CD4-positive, alpha-beta memory T cell (primary cell): ENCODE data around the gene MAPKAPK2. TPM values are rescaled to one million over a fixed set of nuclear protein-coding genes. Genes with fewer than 3 reads are reported as not detected.

ENCODE experiments used
- CTCF ChIA-PET: fragments of 350-600 bp; sonication (Branson Sonifier 250); formaldehyde crosslinking; loops from one replicate; lab custom pipeline; 2021; ENCODE audit warnings: inconsistent platforms; ENCODE audit not compliant: partially characterized antibody; lab: Charles Lee
- POLR2A ChIA-PET: fragments of 350-600 bp; sonication (Branson Sonifier 250); formaldehyde crosslinking; loops from one replicate; lab custom pipeline; 2021; ENCODE audit not compliant: partially characterized antibody; lab: Charles Lee
- DNase-seq, 5 donors: peaks; one replicate each; pipeline versions ENCODE4 v3.0.0 to v3.0.0-alpha.2; 2020 to 2022; ENCODE audit warnings: mixed read lengths in 1 of 5
- H3K27ac ChIP-seq: one replicate; pipeline ENCODE4 v1.7.0; 2013; ENCODE audit warnings: low read depth, low read length
- H3K27me3 ChIP-seq: 2 replicates; pipeline ENCODE4 v1.7.0; 2013; ENCODE audit warnings: mild to moderate bottlenecking, low read length, moderate library complexity; ENCODE audit not compliant: insufficient read depth
- H3K36me3 ChIP-seq: 2 replicates; pipeline ENCODE4 v1.7.0; 2013; ENCODE audit warnings: mild to moderate bottlenecking, low read length, moderate library complexity; ENCODE audit not compliant: insufficient read depth
- H3K4me1 ChIP-seq: 2 replicates; pipeline ENCODE4 v1.7.0; 2013; ENCODE audit warnings: mild to moderate bottlenecking, low read length, moderate library complexity; ENCODE audit not compliant: insufficient read depth
- H3K4me3 ChIP-seq, 2 donors: one replicate each; pipeline ENCODE4 v1.7.0; 2013; ENCODE audit warnings: low read length in 2 of 2, mild to moderate bottlenecking in 1 of 2
- H3K9me3 ChIP-seq, 2 donors: one replicate each; pipeline ENCODE4 v1.7.0; 2013; ENCODE audit warnings: low read length in 2 of 2, control low read depth in 1 of 2; ENCODE audit not compliant: control insufficient read depth in 1 of 2
- H3K27ac Mint-ChIP-seq, 7 donors: one replicate each; pipeline ENCODE4 v1.8.0; 2020 to 2021; ENCODE audit warnings: mixed read lengths in 7 of 7, mild to moderate bottlenecking in 6 of 7, inconsistent platforms in 3 of 7, moderate library complexity in 3 of 7
- H3K27me3 Mint-ChIP-seq, 2 donors: one replicate each; pipeline ENCODE4 v1.8.0; 2020 to 2021; ENCODE audit warnings: mixed read lengths in 2 of 2
- H3K36me3 Mint-ChIP-seq, 2 donors: one replicate each; pipeline ENCODE4 v1.8.0; 2020 to 2021; ENCODE audit warnings: mixed read lengths in 2 of 2, inconsistent platforms in 1 of 2, mild to moderate bottlenecking in 1 of 2
- H3K4me1 Mint-ChIP-seq, 4 donors: one replicate each; pipeline ENCODE4 v1.8.0; 2020 to 2021; ENCODE audit warnings: mixed read lengths in 4 of 4, mild to moderate bottlenecking in 1 of 4
- H3K4me3 Mint-ChIP-seq, 8 donors: one replicate each; pipeline ENCODE4 v1.8.0; 2020 to 2021; ENCODE audit warnings: mixed read lengths in 8 of 8, mild to moderate bottlenecking in 7 of 8, moderate library complexity in 6 of 8, inconsistent platforms in 3 of 8
- H3K9me3 Mint-ChIP-seq, 8 donors: one replicate each; pipeline ENCODE4 v1.8.0; 2020 to 2021; ENCODE audit warnings: mixed read lengths in 8 of 8, mild to moderate bottlenecking in 5 of 8, inconsistent platforms in 3 of 8, moderate library complexity in 1 of 8
- intact Hi-C: fragments of 100-400 bp; cut with micrococcal nuclease; formaldehyde crosslinking; loops from one replicate; pipeline ENCODE4 v1.15.1; 2023
- polyA plus RNA-seq, 2 donors: library from polyadenylated mRNA; unstranded; fragments of 300-500 nt; fragmentation: Illumina TruSeq; gene quantifications; one replicate each; pipeline ENCODE4 v1.2.3, GENCODE V29; 2021
- total RNA-seq, 2 experiments: library from RNA; stranded (reverse); gene quantifications; one replicate each; pipeline ENCODE4 v1.2.3, GENCODE V29; 2021

MAPKAPK2 gene
- total and polyA plus RNA-seq, 4 experiments from 2014 or later: 1.3 to 72.8 (median 37.8) TPM

GRCh38 chr1:206653715-206654459 is 30.8 kb upstream of the MAPKAPK2 start:
- H3K27ac Mint-ChIP-seq: no peak overlapping the region
- peaks cover 0 to 2% (median 1%) of the 10 kb centered on the region in 4 donors for H3K4me1 Mint-ChIP-seq
- H3K27me3 Mint-ChIP-seq: peaks cover 9 to 17% of the 10 kb centered on the region in 2 donors
- ChIA-PET CTCF (interaction anchor here (1.1 to 3.0 kb wide), 4 partner anchors 10 to 42 kb away, joined by 3 to 29 read pairs (median 11); partner anchors contain the start of gene DYRK3), POLR2A (no interaction called here)
- no peaks in the 10 kb centered on the region for H3K36me3 Mint-ChIP-seq
- Histone ChIP-seq H3K9me3 (no peaks in the 10 kb centered on the region), H3K27me3 (peaks cover 3% of the 10 kb centered on the region), H3K4me3 (no peak overlapping the region), H3K27ac (no peak overlapping the region), H3K36me3 (no peaks in the 10 kb centered on the region), H3K4me1 (peaks cover 8% of the 10 kb centered on the region)
- peaks cover 0 to 2% (median 0%) of the 10 kb centered on the region in 8 donors for H3K9me3 Mint-ChIP-seq
- no peak overlapping the region for H3K4me3 Mint-ChIP-seq
- DNase-seq: no peak
- intact Hi-C loops: no loop called here

DNA sequence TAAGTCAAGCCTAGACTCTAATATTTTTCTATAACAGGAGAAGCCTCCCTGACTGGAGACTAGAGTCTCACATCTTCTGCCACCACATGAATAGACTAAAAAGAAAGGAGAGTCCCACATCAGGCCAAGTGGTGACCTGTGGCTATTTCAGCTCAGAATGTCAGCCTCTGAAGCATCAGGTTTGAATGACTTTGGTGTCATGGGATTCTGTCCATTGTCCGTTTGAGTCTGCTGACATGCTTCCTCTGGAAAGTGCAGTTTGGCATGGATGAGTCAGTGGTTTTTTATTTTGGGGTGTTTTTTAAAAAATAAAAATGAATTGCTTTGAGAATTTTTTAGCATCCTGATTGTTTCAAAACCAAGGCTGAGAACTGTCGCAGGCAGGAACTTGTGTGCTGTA is 29.9 kb upstream of the MAPKAPK2 start:
- H3K4me3 Mint-ChIP-seq: no peak overlapping the region
- Histone ChIP-seq H3K27me3 (peaks cover 3% of the 10 kb centered on the region), H3K27ac (no peak overlapping the region), H3K4me3 (no peak overlapping the region), H3K4me1 (peaks cover 10% of the 10 kb centered on the region), H3K36me3 (no peaks in the 10 kb centered on the region), H3K9me3 (no peaks in the 10 kb centered on the region)
- no peak for DNase-seq
- ChIA-PET CTCF (interaction anchor here (1.1 to 2.9 kb wide), 4 partner anchors 10 to 193 kb away, joined by 3 to 29 read pairs (median 6); partner anchors contain the start of gene DYRK3), POLR2A (interaction anchor here (1.1 kb wide), 1 partner anchor 20 kb away, joined by 3 read pairs; no protein-coding TSS in a partner anchor)
- peaks cover 0 to 2% (median 1%) of the 10 kb centered on the region in 4 donors for H3K4me1 Mint-ChIP-seq
- H3K9me3 Mint-ChIP-seq: peaks cover 0 to 2% (median 0%) of the 10 kb centered on the region in 8 donors
- H3K27me3 Mint-ChIP-seq: peaks cover 11 to 17% of the 10 kb centered on the region in 2 donors
- no peak overlapping the region for H3K27ac Mint-ChIP-seq
- H3K36me3 Mint-ChIP-seq: no peaks in the 10 kb centered on the region
- intact Hi-C loops: no loop called here

GRCh38 chr1:206655471-206655882 is 29.2 kb upstream of the MAPKAPK2 start:
- no peak overlapping the region for H3K4me3 Mint-ChIP-seq
- intact Hi-C loops: no loop called here
- peaks cover 11 to 17% of the 10 kb centered on the region in 2 donors for H3K27me3 Mint-ChIP-seq
- Histone ChIP-seq H3K9me3 (no peaks in the 10 kb centered on the region), H3K36me3 (no peaks in the 10 kb centered on the region), H3K4me1 (peaks cover 10% of the 10 kb centered on the region), H3K4me3 (no peak overlapping the region), H3K27me3 (peaks cover 3% of the 10 kb centered on the region), H3K27ac (no peak overlapping the region)
- H3K9me3 Mint-ChIP-seq: peaks cover 0 to 2% (median 0%) of the 10 kb centered on the region in 8 donors
- CTCF ChIA-PET: interaction anchor here (1.5 to 2.9 kb wide), 3 partner anchors 9 to 194 kb away, joined by 3 to 29 read pairs (median 8); partner anchors contain the start of gene DYRK3
- no peaks in the 10 kb centered on the region for H3K36me3 Mint-ChIP-seq
- H3K27ac Mint-ChIP-seq: no peak overlapping the region
- H3K4me1 Mint-ChIP-seq: peaks cover 0 to 2% (median 1%) of the 10 kb centered on the region in 4 donors
- POLR2A ChIA-PET: interaction anchor here (1.1 kb wide), 1 partner anchor 21 kb away, joined by 3 read pairs; no protein-coding TSS in a partner anchor
- DNase-seq: no peak

DNA sequence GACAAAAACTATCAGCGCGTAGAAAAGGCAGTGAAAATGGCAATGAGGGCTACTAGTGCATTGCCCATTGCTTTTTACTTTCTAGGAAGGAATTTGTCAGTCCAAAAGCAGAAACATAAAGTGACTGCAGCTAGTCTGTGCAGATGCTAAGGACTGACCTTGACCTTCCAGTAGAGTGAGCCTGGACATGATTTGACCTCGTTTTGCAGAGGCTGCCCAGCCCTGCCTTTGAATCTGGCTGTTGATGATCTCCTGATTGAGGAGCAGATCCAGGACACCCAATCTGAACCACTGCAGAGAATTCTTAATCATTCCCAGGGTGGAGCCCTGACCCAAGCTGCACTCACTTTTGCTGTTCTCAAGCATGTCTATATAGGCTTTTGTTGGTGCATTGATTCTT is 27.8 kb upstream of the MAPKAPK2 start:
- Mint-ChIP-seq H3K4me3 (no peak overlapping the region), H3K27ac (no peak overlapping the region), H3K4me1 (peaks cover 0 to 2% (median 1%) of the 10 kb centered on the region in 4 donors), H3K9me3 (peaks cover 0 to 2% (median 0%) of the 10 kb centered on the region in 8 donors), H3K27me3 (peaks cover 11 to 22% of the 10 kb centered on the region in 2 donors), H3K36me3 (no peaks in the 10 kb centered on the region)
- Histone ChIP-seq H3K4me3 (no peak overlapping the region), H3K27me3 (peaks cover 3% of the 10 kb centered on the region), H3K36me3 (no peaks in the 10 kb centered on the region), H3K27ac (no peak overlapping the region), H3K4me1 (peaks cover 10% of the 10 kb centered on the region), H3K9me3 (no peaks in the 10 kb centered on the region)
- ChIA-PET POLR2A (interaction anchor here (1.8 kb wide), 1 partner anchor 22 kb away, joined by 7 read pairs; the partner anchor contains the start of gene DYRK3), CTCF (interaction anchor here (1.0 to 13.5 kb wide), 4 partner anchors 8 to 111 kb away, joined by 3 to 274 read pairs (median 18); partner anchors contain the start of gene DYRK3)
- intact Hi-C loops: no loop called here
- DNase-seq: no peak

GRCh38 chr1:206657751-206658150 is 27.0 kb upstream of the MAPKAPK2 start:
- Histone ChIP-seq H3K4me1 (peaks cover 10% of the 10 kb centered on the region), H3K27me3 (peaks cover 3% of the 10 kb centered on the region), H3K27ac (no peak overlapping the region), H3K36me3 (no peaks in the 10 kb centered on the region), H3K9me3 (no peaks in the 10 kb centered on the region), H3K4me3 (no peak overlapping the region)
- no peaks in the 10 kb centered on the region for H3K36me3 Mint-ChIP-seq
- H3K27me3 Mint-ChIP-seq: peaks cover 14 to 23% of the 10 kb centered on the region in 2 donors
- intact Hi-C loops: loop anchor here (1.0 kb wide), 1 partner anchor 325 kb away; no protein-coding TSS in a partner anchor
- ChIA-PET POLR2A (interaction anchor here (1.8 kb wide), 1 partner anchor 22 kb away, joined by 7 read pairs; the partner anchor contains the start of gene DYRK3), CTCF (interaction anchor here (0.8 to 13.5 kb wide), 6 partner anchors 9 to 325 kb away, joined by 3 to 274 read pairs (median 12); partner anchors contain the start of gene DYRK3)
- H3K9me3 Mint-ChIP-seq: peaks cover 0 to 2% (median 0%) of the 10 kb centered on the region in 8 donors
- H3K4me1 Mint-ChIP-seq: peaks cover 0 to 2% (median 1%) of the 10 kb centered on the region in 4 donors
- H3K4me3 Mint-ChIP-seq: no peak overlapping the region
- no peak for DNase-seq
- no peak overlapping the region for H3K27ac Mint-ChIP-seq

DNA sequence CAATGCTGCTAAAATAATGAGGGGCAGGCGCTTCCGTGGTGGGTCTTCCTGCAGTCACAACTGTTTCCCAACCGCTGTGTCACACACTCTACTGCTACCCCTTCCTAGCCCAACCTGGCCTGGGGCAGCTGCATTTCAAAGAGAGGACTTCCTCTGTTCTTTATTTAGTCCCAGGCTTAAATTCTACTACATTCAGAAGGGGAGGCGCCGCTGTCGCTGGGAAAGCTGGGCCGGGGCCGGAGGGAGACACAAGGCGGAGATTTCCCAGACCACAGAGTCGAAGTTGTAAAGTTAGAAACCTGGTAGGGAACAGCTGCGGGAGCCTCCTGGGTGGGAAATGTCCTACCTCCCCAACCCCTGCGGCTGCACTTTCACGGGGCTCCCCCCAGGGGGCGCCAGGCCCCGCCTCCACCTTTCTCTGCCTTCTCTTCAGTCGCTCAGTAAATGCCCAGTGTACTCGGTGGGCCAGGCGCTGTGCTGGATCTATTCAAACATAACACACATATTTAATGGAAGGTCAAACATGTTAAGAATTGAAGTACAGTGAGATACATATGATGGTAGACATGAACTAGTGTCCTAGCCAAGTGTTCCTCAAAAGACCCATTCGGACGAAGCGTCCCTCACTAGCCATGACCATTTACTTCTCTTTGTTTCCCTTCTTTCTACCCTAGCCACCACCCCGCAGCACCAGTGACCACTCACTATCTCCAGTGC is 26.3 kb upstream of the MAPKAPK2 start:
- intact Hi-C loops: loop anchor here (1.0 kb wide), 1 partner anchor 324 kb away; no protein-coding TSS in a partner anchor
- Mint-ChIP-seq H3K27ac (no peak overlapping the region), H3K36me3 (no peaks in the 10 kb centered on the region), H3K4me3 (no peak overlapping the region), H3K27me3 (peaks cover 19 to 27% of the 10 kb centered on the region in 2 donors), H3K9me3 (peaks cover 0 to 2% (median 0%) of the 10 kb centered on the region in 8 donors), H3K4me1 (peaks cover 0 to 2% (median 1%) of the 10 kb centered on the region in 4 donors)
- CTCF ChIA-PET: interaction anchor here (0.8 to 13.5 kb wide), 9 partner anchors 9 to 324 kb away, joined by 3 to 274 read pairs (median 6); partner anchors contain the start of gene DYRK3
- no peaks in the 10 kb centered on the region for H3K9me3 ChIP-seq
- H3K36me3 ChIP-seq: no peaks in the 10 kb centered on the region
- no peak overlapping the region for H3K27ac ChIP-seq
- no peak overlapping the region for H3K4me3 ChIP-seq
- H3K27me3 ChIP-seq: peaks cover 3% of the 10 kb centered on the region
- DNase-seq: peak in 4 of 5 donors; percentile 42 to 51 (median 44)
- POLR2A ChIA-PET: interaction anchor here (1.8 kb wide), 1 partner anchor 23 kb away, joined by 7 read pairs; the partner anchor contains the start of gene DYRK3
- peaks cover 10% of the 10 kb centered on the region for H3K4me1 ChIP-seq
